Measurements from ENCODE around the gene CROCC2. TPM values are rescaled to one million over a fixed set of nuclear protein-coding genes. Genes with fewer than 3 reads are reported as not detected.

The CROCC2 gene
- total and polyA plus RNA-seq, 2 of the 13 experiments (the other 11 are each of a cell fraction or from before 2014, with no cell fraction given), result not detected

- TF ChIP-seq, protein P1, sequence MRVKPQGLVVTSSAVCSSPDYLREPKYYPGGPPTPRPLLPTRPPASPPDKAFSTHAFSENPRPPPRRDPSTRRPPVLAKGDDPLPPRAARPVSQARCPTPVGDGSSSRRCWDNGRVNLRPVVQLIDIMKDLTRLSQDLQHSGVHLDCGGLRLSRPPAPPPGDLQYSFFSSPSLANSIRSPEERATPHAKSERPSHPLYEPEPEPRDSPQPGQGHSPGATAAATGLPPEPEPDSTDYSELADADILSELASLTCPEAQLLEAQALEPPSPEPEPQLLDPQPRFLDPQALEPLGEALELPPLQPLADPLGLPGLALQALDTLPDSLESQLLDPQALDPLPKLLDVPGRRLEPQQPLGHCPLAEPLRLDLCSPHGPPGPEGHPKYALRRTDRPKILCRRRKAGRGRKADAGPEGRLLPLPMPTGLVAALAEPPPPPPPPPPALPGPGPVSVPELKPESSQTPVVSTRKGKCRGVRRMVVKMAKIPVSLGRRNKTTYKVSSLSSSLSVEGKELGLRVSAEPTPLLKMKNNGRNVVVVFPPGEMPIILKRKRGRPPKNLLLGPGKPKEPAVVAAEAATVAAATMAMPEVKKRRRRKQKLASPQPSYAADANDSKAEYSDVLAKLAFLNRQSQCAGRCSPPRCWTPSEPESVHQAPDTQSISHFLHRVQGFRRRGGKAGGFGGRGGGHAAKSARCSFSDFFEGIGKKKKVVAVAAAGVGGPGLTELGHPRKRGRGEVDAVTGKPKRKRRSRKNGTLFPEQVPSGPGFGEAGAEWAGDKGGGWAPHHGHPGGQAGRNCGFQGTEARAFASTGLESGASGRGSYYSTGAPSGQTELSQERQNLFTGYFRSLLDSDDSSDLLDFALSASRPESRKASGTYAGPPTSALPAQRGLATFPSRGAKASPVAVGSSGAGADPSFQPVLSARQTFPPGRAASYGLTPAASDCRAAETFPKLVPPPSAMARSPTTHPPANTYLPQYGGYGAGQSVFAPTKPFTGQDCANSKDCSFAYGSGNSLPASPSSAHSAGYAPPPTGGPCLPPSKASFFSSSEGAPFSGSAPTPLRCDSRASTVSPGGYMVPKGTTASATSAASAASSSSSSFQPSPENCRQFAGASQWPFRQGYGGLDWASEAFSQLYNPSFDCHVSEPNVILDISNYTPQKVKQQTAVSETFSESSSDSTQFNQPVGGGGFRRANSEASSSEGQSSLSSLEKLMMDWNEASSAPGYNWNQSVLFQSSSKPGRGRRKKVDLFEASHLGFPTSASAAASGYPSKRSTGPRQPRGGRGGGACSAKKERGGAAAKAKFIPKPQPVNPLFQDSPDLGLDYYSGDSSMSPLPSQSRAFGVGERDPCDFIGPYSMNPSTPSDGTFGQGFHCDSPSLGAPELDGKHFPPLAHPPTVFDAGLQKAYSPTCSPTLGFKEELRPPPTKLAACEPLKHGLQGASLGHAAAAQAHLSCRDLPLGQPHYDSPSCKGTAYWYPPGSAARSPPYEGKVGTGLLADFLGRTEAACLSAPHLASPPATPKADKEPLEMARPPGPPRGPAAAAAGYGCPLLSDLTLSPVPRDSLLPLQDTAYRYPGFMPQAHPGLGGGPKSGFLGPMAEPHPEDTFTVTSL (CRISPR knock-in tag; IDR thresholded peaks at IDR 0.05; ENCODE audit: borderline replicate concordance), result peak; percentile 89
- TF ChIP-seq ZC3H4 (CRISPR knock-in tag; IDR thresholded peaks at IDR 0.05; ENCODE audit: borderline replicate concordance), result no peak
- TF ChIP-seq KDM3A (CRISPR knock-in tag; IDR thresholded peaks at IDR 0.05; ENCODE audit: low read depth), result peak; percentile 93
- peak in 1 of 2 experiments; percentile 65; a peak in 1 of 4 replicates for TF ChIP-seq NR2F1 (CRISPR knock-in tag; IDR thresholded peaks at IDR 0.05)
- peak; percentile 97 for TF ChIP-seq ZNF772 (CRISPR knock-in tag; IDR thresholded peaks at IDR 0.05)
- TF ChIP-seq PHF21A (CRISPR knock-in tag; IDR thresholded peaks at IDR 0.05), result peak; percentile 98
- no peak for TF ChIP-seq MTERF4 (CRISPR knock-in tag; IDR thresholded peaks at IDR 0.05)
- no peak for TF ChIP-seq IKZF1 (IDR thresholded peaks at IDR 0.05)
- peak; percentile 100 for TF ChIP-seq ZNF687 (CRISPR knock-in tag; IDR thresholded peaks at IDR 0.05)
- no peak; the same call in 1 of the 2 replicates for TF ChIP-seq ZNF274 (CRISPR knock-in tag; IDR thresholded peaks at IDR 0.05)
- TF ChIP-seq ZBTB3 (CRISPR knock-in tag; IDR thresholded peaks at IDR 0.05; ENCODE audit: borderline replicate concordance, low read depth), result peak; percentile 46; the same call in 1 of the 2 replicates
- peak; percentile 90 for TF ChIP-seq RAD21 (CRISPR knock-in tag; IDR thresholded peaks at IDR 0.05)
- TF ChIP-seq ZNF484 (CRISPR knock-in tag; IDR thresholded peaks at IDR 0.05; ENCODE audit: borderline replicate concordance, low read depth), result no peak
Measured at GRCh38 chr2:240873805-240874714, 32.1 kb upstream of the CROCC2 start (continued).

Measured in HepG2 (cell line).